GM23338 (cell line): ENCODE data around the gene RNF112. TPM values are rescaled to one million over a fixed set of nuclear protein-coding genes. Genes with fewer than 3 reads are reported as not detected.

Source experiments
- ATAC-seq: fragments of 200-7000 bp; cut with Tn5 transposase; 3 replicates; pipeline ENCODE4 v1.9.1; 2020
- DNase-seq: peaks from one replicate; pipeline ENCODE4 v3.0.0-alpha.2; 2015; ENCODE audit warnings: low spot score
- H2AFZ ChIP-seq: fragments of 200-600 bp; sonication (generic); 2 replicates; pipeline ENCODE4 v1.8.0; 2016; ENCODE audit warnings: antibody characterized with exemption, mild to moderate bottlenecking, moderate library complexity
- H3F3A ChIP-seq: fragments of 200-600 bp; sonication (generic); replicated peaks from 2 replicates; pipeline ENCODE4 v1.8.0; 2017; ENCODE audit warnings: antibody characterized with exemption, mixed run types, low read depth
- H3K27ac ChIP-seq: fragments of 200-600 bp; sonication (generic); 2 replicates; pipeline ENCODE4 v1.6.1; 2016; ENCODE audit warnings: low read depth
- H3K27me3 ChIP-seq: fragments of 200-600 bp; sonication (generic); 2 replicates; pipeline ENCODE4 v1.8.0; 2016; ENCODE audit warnings: mild to moderate bottlenecking, mixed run types, moderate library complexity; ENCODE audit not compliant: insufficient read depth
- H3K36me3 ChIP-seq: fragments of 200-600 bp; sonication (generic); 2 replicates; pipeline ENCODE4 v1.8.0; 2016; ENCODE audit warnings: mild to moderate bottlenecking; ENCODE audit not compliant: insufficient read depth
- H3K4me1 ChIP-seq: fragments of 200-600 bp; sonication (generic); 2 replicates; pipeline ENCODE4 v1.8.0; 2016; ENCODE audit warnings: mild to moderate bottlenecking, moderate library complexity; ENCODE audit not compliant: insufficient read depth
- H3K4me2 ChIP-seq: fragments of 200-600 bp; sonication (generic); 2 replicates; pipeline ENCODE4 v1.7.1; 2017; ENCODE audit warnings: mixed run types
- H3K4me3 ChIP-seq: fragments of 200-600 bp; sonication (generic); 2 replicates; pipeline ENCODE4 v1.6.1; 2016; ENCODE audit warnings: mixed run types
- H3K79me2 ChIP-seq: fragments of 200-600 bp; sonication (generic); replicated peaks from 2 replicates; pipeline ENCODE4 v1.8.0; 2017; ENCODE audit warnings: mild to moderate bottlenecking; ENCODE audit not compliant: insufficient read depth
- H3K9me2 ChIP-seq: fragments of 200-600 bp; sonication (generic); 2 replicates; pipeline ENCODE4 v1.8.0; 2017; ENCODE audit not compliant: insufficient read depth
- H4K20me1 ChIP-seq: fragments of 200-600 bp; sonication (generic); replicated peaks from 2 replicates; pipeline ENCODE4 v1.8.0; 2017; ENCODE audit warnings: mild to moderate bottlenecking; ENCODE audit not compliant: insufficient read depth
- H3K27ac Mint-ChIP-seq: 2 replicates; pipeline ENCODE4 v1.8.0; 2020; ENCODE audit warnings: inconsistent platforms, mild to moderate bottlenecking, moderate library complexity, mixed read lengths
- H3K27me3 Mint-ChIP-seq: 3 replicates; pipeline ENCODE4 v1.8.0; 2022; ENCODE audit warnings: low read depth, mild to moderate bottlenecking, moderate library complexity, mixed read lengths, inconsistent platforms; ENCODE audit not compliant: insufficient read depth, poor library complexity
- H3K36me3 Mint-ChIP-seq: 3 replicates; pipeline ENCODE4 v1.8.0; 2021; ENCODE audit warnings: low read depth, mild to moderate bottlenecking, inconsistent platforms, moderate library complexity, mixed read lengths
- H3K4me1 Mint-ChIP-seq: 3 replicates; pipeline ENCODE4 v1.8.0; 2020; ENCODE audit warnings: mild to moderate bottlenecking, inconsistent platforms, mixed read lengths
- H3K4me3 Mint-ChIP-seq: 3 replicates; pipeline ENCODE4 v1.8.0; 2021; ENCODE audit warnings: moderate library complexity, mild to moderate bottlenecking, inconsistent platforms, mixed read lengths
- H3K9me3 Mint-ChIP-seq: 3 replicates; pipeline ENCODE4 v1.8.0; 2020; ENCODE audit warnings: moderate library complexity, mild to moderate bottlenecking, inconsistent platforms, mixed read lengths
- CREB1 ChIP-seq: fragments of 250-450 bp; sonication (Bioruptor Pico); IDR thresholded peaks from 2 replicates; pipeline ENCODE4 v1.5.0; 2020; ENCODE audit warnings: low read depth, mild to moderate bottlenecking, moderate library complexity
- EZH2 ChIP-seq: fragments of 200-600 bp; sonication (generic); IDR thresholded peaks from one replicate; pipeline ENCODE4 v1.8.0; 2017; ENCODE audit warnings: antibody characterized with exemption, mild to moderate bottlenecking, low read depth; ENCODE audit not compliant: unreplicated experiment
- EZH2phosphoT487 ChIP-seq: fragments of 200-600 bp; sonication (generic); IDR thresholded peaks from one replicate; pipeline ENCODE4 v1.8.1; 2018; ENCODE audit warnings: antibody characterized with exemption; ENCODE audit not compliant: unreplicated experiment
- JUNB ChIP-seq: IDR thresholded peaks from one replicate; pipeline ENCODE4 v1.6.1; 2016; ENCODE audit warnings: antibody characterized with exemption; ENCODE audit not compliant: unreplicated experiment
- NANOG ChIP-seq: IDR thresholded peaks from 2 replicates; pipeline ENCODE4 v1.6.1; 2016; ENCODE audit warnings: antibody characterized with exemption, borderline replicate concordance
- POLR2AphosphoS5 ChIP-seq: IDR thresholded peaks from 2 replicates; pipeline ENCODE4 v1.6.1; 2016; ENCODE audit warnings: antibody characterized with exemption, low read depth
- STAT1 ChIP-seq: IDR thresholded peaks from one replicate; pipeline ENCODE4 v1.6.1; 2016; ENCODE audit warnings: antibody characterized with exemption; ENCODE audit not compliant: unreplicated experiment
- ZNF114 ChIP-seq: fragments of 250-450 bp; sonication (Bioruptor Pico); IDR thresholded peaks from 2 replicates; pipeline ENCODE4 v1.5.0; 2020; ENCODE audit warnings: mild to moderate bottlenecking, moderate library complexity
- ZNF331 ChIP-seq: fragments of 250-450 bp; sonication (Bioruptor Pico); IDR thresholded peaks from 2 replicates; pipeline ENCODE4 v1.5.0; 2020; ENCODE audit warnings: low read depth, mild to moderate bottlenecking, moderate library complexity
- polyA plus RNA-seq: library from polyadenylated mRNA; unstranded; fragments of >200 nt; fragmentation: Nextera tagmentation; extraction: Ambion mirVana; gene quantifications from 2 replicates; pipeline ENCODE4 v1.2.1, GENCODE V29; 2016
- total RNA-seq: library from RNA; depleted of rRNA; stranded (reverse); fragments of >200 nt; shearing (Covaris generic); gene quantifications from 2 replicates; pipeline ENCODE4 v1.2.3, GENCODE V29; 2014
- TF ChIP-seq, protein P1 (sequence below): fragments of 250-450 bp; sonication (Bioruptor Pico); IDR thresholded peaks from 2 replicates; pipeline ENCODE4 v1.5.0; 2020; ENCODE audit warnings: mild to moderate bottlenecking, moderate library complexity
- TF ChIP-seq, protein P2 (sequence below), 2 experiments: fragments of 200-600 bp in 1 of 2; sonication (generic) in 1 of 2; conservative IDR thresholded peaks; 2 replicates each; pipeline versions ENCODE4 v1.5.1 to v1.6.1; 2016 to 2017; ENCODE audit warnings: antibody characterized with exemption in 2 of 2, low read depth in 2 of 2, mild to moderate bottlenecking in 2 of 2, moderate library complexity in 1 of 2
- TF ChIP-seq, protein P3 (sequence below): IDR thresholded peaks from 2 replicates; pipeline ENCODE4 v1.6.1; 2016; ENCODE audit warnings: antibody characterized with exemption
- TF ChIP-seq, protein P4 (sequence below): IDR thresholded peaks from one replicate; pipeline ENCODE4 v1.6.1; 2018; ENCODE audit warnings: antibody characterized with exemption; ENCODE audit not compliant: unreplicated experiment

Gene RNF112
- total and polyA plus RNA-seq, 2 experiments from 2014 or later: 0.42 to 4.1 TPM

DNA sequence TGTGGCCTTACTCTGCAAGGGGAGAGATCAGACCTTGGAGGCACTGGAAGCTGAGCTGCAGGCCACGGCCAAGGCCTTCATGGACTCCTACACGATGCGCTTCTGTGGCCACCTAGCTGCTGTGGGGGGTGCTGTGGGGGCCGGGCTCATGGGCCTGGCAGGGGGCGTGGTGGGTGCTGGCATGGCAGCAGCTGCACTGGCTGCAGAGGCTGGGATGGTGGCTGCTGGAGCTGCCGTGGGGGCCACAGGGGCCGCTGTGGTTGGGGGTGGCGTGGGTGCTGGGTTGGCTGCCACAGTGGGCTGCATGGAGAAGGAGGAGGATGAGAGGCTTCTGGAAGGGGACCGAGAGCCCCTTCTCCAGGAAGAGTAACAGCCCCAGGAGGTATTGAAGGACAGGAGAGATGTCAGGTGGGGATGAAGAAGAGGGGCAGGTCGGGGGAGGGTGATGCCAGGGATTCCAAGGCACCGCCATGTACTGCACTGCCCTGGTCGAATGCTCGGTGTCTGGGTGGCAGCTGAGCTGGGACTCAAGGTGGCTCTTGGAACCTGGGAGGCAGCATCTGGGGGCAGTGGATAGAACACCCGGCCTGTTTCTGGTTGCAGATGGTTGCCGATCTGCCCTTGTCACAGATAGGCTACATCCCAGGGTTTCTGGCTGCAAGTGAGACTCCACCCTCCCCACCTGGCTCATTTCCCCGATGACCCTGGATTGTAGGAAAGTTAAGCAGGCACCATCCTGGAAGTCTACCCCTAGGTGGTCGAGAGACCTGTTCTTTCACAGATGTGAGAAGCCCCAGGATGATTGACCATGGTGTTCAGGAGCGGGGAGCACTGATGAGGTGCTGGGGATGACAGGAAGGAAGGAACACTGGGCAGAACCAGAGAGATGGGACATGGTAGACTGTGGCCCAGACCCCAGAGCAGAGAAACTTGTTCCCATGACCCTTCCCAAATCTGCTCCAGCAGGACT, 5.1 kb downstream of the RNF112 start:
- Histone ChIP-seq H3K4me3 (no peak overlapping the region), H3F3A (0 out of 2 replicates have a peak, but pooled peaks cover 1% of the 10 kb centered on the region), H3K9me2 (0 out of 2 replicates have a peak, but pooled peaks cover 3% of the 10 kb centered on the region), H2AFZ (no peak overlapping the region), H3K27ac (no peak overlapping the region), H3K4me2 (no peak overlapping the region), H3K27me3 (no peaks in the 10 kb centered on the region), H3K4me1 (peaks cover 9% of the 10 kb centered on the region), H3K36me3 (no peaks in the 10 kb centered on the region), H3K79me2 (no peaks in the 10 kb centered on the region), H4K20me1 (no peaks in the 10 kb centered on the region)
- no peaks in the 10 kb centered on the region; the same call in 2 of the 3 replicates for H3K36me3 Mint-ChIP-seq
- H3K27me3 Mint-ChIP-seq: peaks cover 11% of the 10 kb centered on the region
- no peak overlapping the region for H3K27ac Mint-ChIP-seq
- TF ChIP-seq POLR2AphosphoS5 (no peak), ZNF114 (no peak), STAT1 (no peak), CREB1 (no peak), EZH2phosphoT487 (no peak), JUNB (no peak), ZNF331 (CRISPR knock-in tag) (no peak), NANOG (no peak), EZH2 (no peak)
- TF ChIP-seq, protein P1, sequence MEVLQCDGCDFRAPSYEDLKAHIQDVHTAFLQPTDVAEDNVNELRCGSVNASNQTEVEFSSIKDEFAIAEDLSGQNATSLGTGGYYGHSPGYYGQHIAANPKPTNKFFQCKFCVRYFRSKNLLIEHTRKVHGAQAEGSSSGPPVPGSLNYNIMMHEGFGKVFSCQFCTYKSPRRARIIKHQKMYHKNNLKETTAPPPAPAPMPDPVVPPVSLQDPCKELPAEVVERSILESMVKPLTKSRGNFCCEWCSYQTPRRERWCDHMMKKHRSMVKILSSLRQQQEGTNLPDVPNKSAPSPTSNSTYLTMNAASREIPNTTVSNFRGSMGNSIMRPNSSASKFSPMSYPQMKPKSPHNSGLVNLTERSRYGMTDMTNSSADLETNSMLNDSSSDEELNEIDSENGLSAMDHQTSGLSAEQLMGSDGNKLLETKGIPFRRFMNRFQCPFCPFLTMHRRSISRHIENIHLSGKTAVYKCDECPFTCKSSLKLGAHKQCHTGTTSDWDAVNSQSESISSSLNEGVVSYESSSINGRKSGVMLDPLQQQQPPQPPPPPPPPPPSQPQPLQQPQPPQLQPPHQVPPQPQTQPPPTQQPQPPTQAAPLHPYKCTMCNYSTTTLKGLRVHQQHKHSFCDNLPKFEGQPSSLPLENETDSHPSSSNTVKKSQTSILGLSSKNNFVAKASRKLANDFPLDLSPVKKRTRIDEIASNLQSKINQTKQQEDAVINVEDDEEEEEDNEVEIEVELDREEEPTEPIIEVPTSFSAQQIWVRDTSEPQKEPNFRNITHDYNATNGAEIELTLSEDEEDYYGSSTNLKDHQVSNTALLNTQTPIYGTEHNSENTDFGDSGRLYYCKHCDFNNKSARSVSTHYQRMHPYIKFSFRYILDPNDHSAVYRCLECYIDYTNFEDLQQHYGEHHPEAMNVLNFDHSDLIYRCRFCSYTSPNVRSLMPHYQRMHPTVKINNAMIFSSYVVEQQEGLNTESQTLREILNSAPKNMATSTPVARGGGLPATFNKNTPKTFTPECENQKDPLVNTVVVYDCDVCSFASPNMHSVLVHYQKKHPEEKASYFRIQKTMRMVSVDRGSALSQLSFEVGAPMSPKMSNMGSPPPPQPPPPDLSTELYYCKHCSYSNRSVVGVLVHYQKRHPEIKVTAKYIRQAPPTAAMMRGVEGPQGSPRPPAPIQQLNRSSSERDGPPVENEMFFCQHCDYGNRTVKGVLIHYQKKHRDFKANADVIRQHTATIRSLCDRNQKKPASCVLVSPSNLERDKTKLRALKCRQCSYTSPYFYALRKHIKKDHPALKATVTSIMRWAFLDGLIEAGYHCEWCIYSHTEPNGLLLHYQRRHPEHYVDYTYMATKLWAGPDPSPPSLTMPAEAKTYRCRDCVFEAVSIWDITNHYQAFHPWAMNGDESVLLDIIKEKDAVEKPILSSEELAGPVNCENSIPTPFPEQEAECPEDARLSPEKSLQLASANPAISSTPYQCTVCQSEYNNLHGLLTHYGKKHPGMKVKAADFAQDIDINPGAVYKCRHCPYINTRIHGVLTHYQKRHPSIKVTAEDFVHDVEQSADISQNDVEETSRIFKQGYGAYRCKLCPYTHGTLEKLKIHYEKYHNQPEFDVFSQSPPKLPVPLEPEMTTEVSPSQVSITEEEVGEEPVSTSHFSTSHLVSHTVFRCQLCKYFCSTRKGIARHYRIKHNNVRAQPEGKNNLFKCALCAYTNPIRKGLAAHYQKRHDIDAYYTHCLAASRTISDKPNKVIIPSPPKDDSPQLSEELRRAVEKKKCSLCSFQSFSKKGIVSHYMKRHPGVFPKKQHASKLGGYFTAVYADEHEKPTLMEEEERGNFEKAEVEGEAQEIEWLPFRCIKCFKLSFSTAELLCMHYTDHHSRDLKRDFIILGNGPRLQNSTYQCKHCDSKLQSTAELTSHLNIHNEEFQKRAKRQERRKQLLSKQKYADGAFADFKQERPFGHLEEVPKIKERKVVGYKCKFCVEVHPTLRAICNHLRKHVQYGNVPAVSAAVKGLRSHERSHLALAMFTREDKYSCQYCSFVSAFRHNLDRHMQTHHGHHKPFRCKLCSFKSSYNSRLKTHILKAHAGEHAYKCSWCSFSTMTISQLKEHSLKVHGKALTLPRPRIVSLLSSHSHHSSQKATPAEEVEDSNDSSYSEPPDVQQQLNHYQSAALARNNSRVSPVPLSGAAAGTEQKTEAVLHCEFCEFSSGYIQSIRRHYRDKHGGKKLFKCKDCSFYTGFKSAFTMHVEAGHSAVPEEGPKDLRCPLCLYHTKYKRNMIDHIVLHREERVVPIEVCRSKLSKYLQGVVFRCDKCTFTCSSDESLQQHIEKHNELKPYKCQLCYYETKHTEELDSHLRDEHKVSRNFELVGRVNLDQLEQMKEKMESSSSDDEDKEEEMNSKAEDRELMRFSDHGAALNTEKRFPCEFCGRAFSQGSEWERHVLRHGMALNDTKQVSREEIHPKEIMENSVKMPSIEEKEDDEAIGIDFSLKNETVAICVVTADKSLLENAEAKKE (CRISPR knock-in tag): no peak
- TF ChIP-seq, protein P2, sequence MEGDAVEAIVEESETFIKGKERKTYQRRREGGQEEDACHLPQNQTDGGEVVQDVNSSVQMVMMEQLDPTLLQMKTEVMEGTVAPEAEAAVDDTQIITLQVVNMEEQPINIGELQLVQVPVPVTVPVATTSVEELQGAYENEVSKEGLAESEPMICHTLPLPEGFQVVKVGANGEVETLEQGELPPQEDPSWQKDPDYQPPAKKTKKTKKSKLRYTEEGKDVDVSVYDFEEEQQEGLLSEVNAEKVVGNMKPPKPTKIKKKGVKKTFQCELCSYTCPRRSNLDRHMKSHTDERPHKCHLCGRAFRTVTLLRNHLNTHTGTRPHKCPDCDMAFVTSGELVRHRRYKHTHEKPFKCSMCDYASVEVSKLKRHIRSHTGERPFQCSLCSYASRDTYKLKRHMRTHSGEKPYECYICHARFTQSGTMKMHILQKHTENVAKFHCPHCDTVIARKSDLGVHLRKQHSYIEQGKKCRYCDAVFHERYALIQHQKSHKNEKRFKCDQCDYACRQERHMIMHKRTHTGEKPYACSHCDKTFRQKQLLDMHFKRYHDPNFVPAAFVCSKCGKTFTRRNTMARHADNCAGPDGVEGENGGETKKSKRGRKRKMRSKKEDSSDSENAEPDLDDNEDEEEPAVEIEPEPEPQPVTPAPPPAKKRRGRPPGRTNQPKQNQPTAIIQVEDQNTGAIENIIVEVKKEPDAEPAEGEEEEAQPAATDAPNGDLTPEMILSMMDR (conservative IDR thresholded peaks at IDR 0.05; ENCODE audit: low read depth in 2 of 2): no peak
- TF ChIP-seq, protein P3, sequence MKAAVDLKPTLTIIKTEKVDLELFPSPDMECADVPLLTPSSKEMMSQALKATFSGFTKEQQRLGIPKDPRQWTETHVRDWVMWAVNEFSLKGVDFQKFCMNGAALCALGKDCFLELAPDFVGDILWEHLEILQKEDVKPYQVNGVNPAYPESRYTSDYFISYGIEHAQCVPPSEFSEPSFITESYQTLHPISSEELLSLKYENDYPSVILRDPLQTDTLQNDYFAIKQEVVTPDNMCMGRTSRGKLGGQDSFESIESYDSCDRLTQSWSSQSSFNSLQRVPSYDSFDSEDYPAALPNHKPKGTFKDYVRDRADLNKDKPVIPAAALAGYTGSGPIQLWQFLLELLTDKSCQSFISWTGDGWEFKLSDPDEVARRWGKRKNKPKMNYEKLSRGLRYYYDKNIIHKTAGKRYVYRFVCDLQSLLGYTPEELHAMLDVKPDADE: no peak
- TF ChIP-seq, protein P4, sequence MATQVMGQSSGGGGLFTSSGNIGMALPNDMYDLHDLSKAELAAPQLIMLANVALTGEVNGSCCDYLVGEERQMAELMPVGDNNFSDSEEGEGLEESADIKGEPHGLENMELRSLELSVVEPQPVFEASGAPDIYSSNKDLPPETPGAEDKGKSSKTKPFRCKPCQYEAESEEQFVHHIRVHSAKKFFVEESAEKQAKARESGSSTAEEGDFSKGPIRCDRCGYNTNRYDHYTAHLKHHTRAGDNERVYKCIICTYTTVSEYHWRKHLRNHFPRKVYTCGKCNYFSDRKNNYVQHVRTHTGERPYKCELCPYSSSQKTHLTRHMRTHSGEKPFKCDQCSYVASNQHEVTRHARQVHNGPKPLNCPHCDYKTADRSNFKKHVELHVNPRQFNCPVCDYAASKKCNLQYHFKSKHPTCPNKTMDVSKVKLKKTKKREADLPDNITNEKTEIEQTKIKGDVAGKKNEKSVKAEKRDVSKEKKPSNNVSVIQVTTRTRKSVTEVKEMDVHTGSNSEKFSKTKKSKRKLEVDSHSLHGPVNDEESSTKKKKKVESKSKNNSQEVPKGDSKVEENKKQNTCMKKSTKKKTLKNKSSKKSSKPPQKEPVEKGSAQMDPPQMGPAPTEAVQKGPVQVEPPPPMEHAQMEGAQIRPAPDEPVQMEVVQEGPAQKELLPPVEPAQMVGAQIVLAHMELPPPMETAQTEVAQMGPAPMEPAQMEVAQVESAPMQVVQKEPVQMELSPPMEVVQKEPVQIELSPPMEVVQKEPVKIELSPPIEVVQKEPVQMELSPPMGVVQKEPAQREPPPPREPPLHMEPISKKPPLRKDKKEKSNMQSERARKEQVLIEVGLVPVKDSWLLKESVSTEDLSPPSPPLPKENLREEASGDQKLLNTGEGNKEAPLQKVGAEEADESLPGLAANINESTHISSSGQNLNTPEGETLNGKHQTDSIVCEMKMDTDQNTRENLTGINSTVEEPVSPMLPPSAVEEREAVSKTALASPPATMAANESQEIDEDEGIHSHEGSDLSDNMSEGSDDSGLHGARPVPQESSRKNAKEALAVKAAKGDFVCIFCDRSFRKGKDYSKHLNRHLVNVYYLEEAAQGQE: no peak
- H3K4me3 Mint-ChIP-seq: no peak overlapping the region
- peaks cover 6% of the 10 kb centered on the region for H3K4me1 Mint-ChIP-seq
- no peak for DNase-seq
- ATAC-seq: no peak
- H3K9me3 Mint-ChIP-seq: no peaks in the 10 kb centered on the region
